OCI-LY7 (cell line): ENCODE results near the gene MTHFSD. TPM values are rescaled to one million over a fixed set of nuclear protein-coding genes. Genes with fewer than 3 reads are reported as not detected.
A peak's percentile ranks its signal among the peaks of the same experiment; 100 is the strongest.

Experiments used
- BruUV-seq: library from RNA; stranded (reverse); fragments of 400-500 nt; replicated peaks from 2 replicates; lab custom pipeline; 2021; lab: Mats Ljungman, UMichigan
- CTCF ChIA-PET: fragments of 300-600 bp; sonication (Branson Sonifier 250); formaldehyde crosslinking; loops from one replicate; lab custom pipeline; 2022; ENCODE audit warnings: antibody characterized with exemption; ENCODE audit not compliant: unreplicated experiment; lab: Charles Lee
- POLR2A ChIA-PET: fragments of 300-600 bp; sonication (Branson Sonifier 250); formaldehyde crosslinking; loops from one replicate; lab custom pipeline; 2022; ENCODE audit warnings: antibody characterized with exemption; lab: Charles Lee
- DNase-seq: peaks from one replicate; pipeline ENCODE4 v3.0.0-alpha.2; 2015; ENCODE audit warnings: low spot score
- H2AFZ ChIP-seq: fragments of 200-600 bp; sonication (generic), shearing (Covaris generic); 2 replicates; pipeline ENCODE4 v1.6.1; 2014; ENCODE audit warnings: mild to moderate bottlenecking, antibody characterized with exemption, low read length, moderate library complexity
- H3K27ac ChIP-seq: fragments of 200-600 bp; sonication (generic); 2 replicates; pipeline ENCODE4 v1.5.1; 2014; ENCODE audit warnings: mixed run types, low read depth, mild to moderate bottlenecking, moderate library complexity, low read length, inconsistent platforms; ENCODE audit not compliant: poor library complexity, severe bottlenecking
- H3K36me3 ChIP-seq: fragments of 200-600 bp; sonication (generic); 2 replicates; pipeline ENCODE4 v1.6.1; 2014; ENCODE audit warnings: mild to moderate bottlenecking, antibody characterized with exemption, low read length, moderate library complexity, mixed read lengths; ENCODE audit not compliant: insufficient read depth
- H3K4me1 ChIP-seq: fragments of 200-600 bp; sonication (generic); 2 replicates; pipeline ENCODE4 v1.5.1; 2014; ENCODE audit warnings: mild to moderate bottlenecking, low read length; ENCODE audit not compliant: insufficient read depth, poor library complexity, severe bottlenecking
- H3K4me2 ChIP-seq: fragments of 200-600 bp; sonication (generic); 2 replicates; pipeline ENCODE4 v1.6.1; 2014; ENCODE audit warnings: mild to moderate bottlenecking, low read length
- H3K4me3 ChIP-seq: fragments of 200-600 bp; sonication (generic); 2 replicates; pipeline ENCODE4 v1.5.1; 2014; ENCODE audit warnings: mild to moderate bottlenecking, low read depth, low read length; ENCODE audit not compliant: poor library complexity, severe bottlenecking
- H3K79me2 ChIP-seq: fragments of 200-600 bp; sonication (generic); 2 replicates; pipeline ENCODE4 v1.6.1; 2016; ENCODE audit warnings: low read depth, mild to moderate bottlenecking, low read length, moderate library complexity, mixed read lengths; ENCODE audit not compliant: insufficient read depth
- H3K9me2 ChIP-seq: fragments of 200-600 bp; sonication (generic); 2 replicates; pipeline ENCODE4 v1.6.1; 2016; ENCODE audit warnings: mild to moderate bottlenecking, low read length, mixed read lengths; ENCODE audit not compliant: insufficient read depth
- H3K9me3 ChIP-seq: fragments of 200-600 bp; sonication (generic); 2 replicates; pipeline ENCODE4 v1.6.1; 2014; ENCODE audit warnings: mild to moderate bottlenecking, mixed run types, low read length, mixed read lengths
- H4K20me1 ChIP-seq: fragments of 200-600 bp; sonication (generic); 2 replicates; pipeline ENCODE4 v1.6.1; 2014; ENCODE audit warnings: mild to moderate bottlenecking, antibody characterized with exemption, low read length, moderate library complexity, mixed read lengths; ENCODE audit not compliant: insufficient read depth
- CTCF ChIP-seq: fragments of 200-600 bp; sonication (generic); conservative IDR thresholded peaks from 2 replicates; pipeline ENCODE4 v1.5.1; 2014; ENCODE audit warnings: mild to moderate bottlenecking, antibody characterized with exemption, low read length, moderate library complexity, mixed read lengths
- EZH2phosphoT487 ChIP-seq: fragments of 200-600 bp; sonication (generic); IDR thresholded peaks from 2 replicates; pipeline ENCODE4 v1.6.1; 2018; ENCODE audit warnings: low read depth, borderline replicate concordance, mild to moderate bottlenecking, mixed run types, antibody characterized with exemption, low read length, moderate library complexity, mixed read lengths
- intact Hi-C: fragments of 100-400 bp; cut with micrococcal nuclease; formaldehyde crosslinking; loops from one replicate; pipeline ENCODE4 v1.10.0; 2022; ENCODE audit not compliant: unreplicated experiment
- total RNA-seq, 2 experiments: library from RNA; depleted of rRNA in 1 of 2; stranded (reverse); fragments of >200 nt in 1 of 2; shearing (Covaris generic) in 1 of 2; gene quantifications; 2 replicates each; pipeline ENCODE4 v1.2.3, GENCODE V29; 2014 to 2022

Gene MTHFSD
- total RNA-seq, 2 experiments from 2014 or later, result 12.2 to 26.0 TPM

GRCh38 chr16:86517652-86518258 lies 37.3 kb downstream of the MTHFSD start:
- CTCF ChIA-PET, result interaction anchor here (0.6 kb wide), 1 partner anchor 694 kb away, joined by 3 read pairs; no protein-coding TSS in a partner anchor
- DNase-seq, result peak; percentile 25
- Histone ChIP-seq H2AFZ (no peak overlapping the region), H3K9me2 (no peaks in the 10 kb centered on the region), H3K79me2 (no peaks in the 10 kb centered on the region), H3K4me2 (no peak overlapping the region), H3K4me3 (no peak overlapping the region), H3K36me3 (no peaks in the 10 kb centered on the region), H3K27ac (no peak overlapping the region), H3K9me3 (no peaks in the 10 kb centered on the region), H3K4me1 (no peaks in the 10 kb centered on the region), H4K20me1 (no peaks in the 10 kb centered on the region)
- POLR2A ChIA-PET, result no interaction called here
- no TSS peak for BruUV-seq
- no peak for TF ChIP-seq EZH2phosphoT487
- peak; percentile 66 for TF ChIP-seq CTCF
- intact Hi-C loops, result no loop called here

GRCh38 chr16:86517033-86517432 lies 38.0 kb downstream of the MTHFSD start:
- no peak for DNase-seq
- no peaks in the 10 kb centered on the region for H3K79me2 ChIP-seq
- H2AFZ ChIP-seq, result no peak overlapping the region
- no peak overlapping the region for H3K4me3 ChIP-seq
- no peaks in the 10 kb centered on the region for H4K20me1 ChIP-seq
- H3K4me1 ChIP-seq, result no peaks in the 10 kb centered on the region
- no TSS peak for BruUV-seq
- no peaks in the 10 kb centered on the region for H3K36me3 ChIP-seq
- CTCF ChIA-PET, result interaction anchor here (0.6 kb wide), 1 partner anchor 693 kb away, joined by 3 read pairs; no protein-coding TSS in a partner anchor
- intact Hi-C loops, result no loop called here
- no peak overlapping the region for H3K4me2 ChIP-seq
- no peaks in the 10 kb centered on the region for H3K9me3 ChIP-seq
- no peaks in the 10 kb centered on the region for H3K9me2 ChIP-seq
- TF ChIP-seq EZH2phosphoT487, result no peak
- no peak for TF ChIP-seq CTCF
- POLR2A ChIA-PET, result no interaction called here
- no peak overlapping the region for H3K27ac ChIP-seq

GRCh38 chr16:86516623-86517003 lies 38.4 kb downstream of the MTHFSD start:
- no TSS peak for BruUV-seq
- ChIA-PET CTCF (no interaction called here), POLR2A (interaction anchor here (0.6 kb wide), 1 partner anchor 19 kb away, joined by 3 read pairs; no protein-coding TSS in a partner anchor)
- TF ChIP-seq CTCF (no peak), EZH2phosphoT487 (no peak)
- Histone ChIP-seq H4K20me1 (no peaks in the 10 kb centered on the region), H3K9me2 (no peaks in the 10 kb centered on the region), H3K79me2 (no peaks in the 10 kb centered on the region), H3K36me3 (no peaks in the 10 kb centered on the region), H3K9me3 (no peaks in the 10 kb centered on the region), H2AFZ (no peak overlapping the region), H3K27ac (no peak overlapping the region), H3K4me2 (no peak overlapping the region), H3K4me1 (no peaks in the 10 kb centered on the region), H3K4me3 (no peak overlapping the region)
- DNase-seq, result no peak
- intact Hi-C loops, result no loop called here
